Activated CD4-positive, CD25-positive, alpha-beta regulatory T cell (primary cell): ENCODE data around the gene HABP4.
A peak's percentile ranks its signal among the peaks of the same experiment; 100 is the strongest.

Source experiments
- DNase-seq, 4 experiments: peaks; one replicate each; lab custom pipeline; 2025; lab: John Stamatoyannopoulos, UW

Gene HABP4, protein sequence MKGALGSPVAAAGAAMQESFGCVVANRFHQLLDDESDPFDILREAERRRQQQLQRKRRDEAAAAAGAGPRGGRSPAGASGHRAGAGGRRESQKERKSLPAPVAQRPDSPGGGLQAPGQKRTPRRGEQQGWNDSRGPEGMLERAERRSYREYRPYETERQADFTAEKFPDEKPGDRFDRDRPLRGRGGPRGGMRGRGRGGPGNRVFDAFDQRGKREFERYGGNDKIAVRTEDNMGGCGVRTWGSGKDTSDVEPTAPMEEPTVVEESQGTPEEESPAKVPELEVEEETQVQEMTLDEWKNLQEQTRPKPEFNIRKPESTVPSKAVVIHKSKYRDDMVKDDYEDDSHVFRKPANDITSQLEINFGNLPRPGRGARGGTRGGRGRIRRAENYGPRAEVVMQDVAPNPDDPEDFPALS

DNA sequence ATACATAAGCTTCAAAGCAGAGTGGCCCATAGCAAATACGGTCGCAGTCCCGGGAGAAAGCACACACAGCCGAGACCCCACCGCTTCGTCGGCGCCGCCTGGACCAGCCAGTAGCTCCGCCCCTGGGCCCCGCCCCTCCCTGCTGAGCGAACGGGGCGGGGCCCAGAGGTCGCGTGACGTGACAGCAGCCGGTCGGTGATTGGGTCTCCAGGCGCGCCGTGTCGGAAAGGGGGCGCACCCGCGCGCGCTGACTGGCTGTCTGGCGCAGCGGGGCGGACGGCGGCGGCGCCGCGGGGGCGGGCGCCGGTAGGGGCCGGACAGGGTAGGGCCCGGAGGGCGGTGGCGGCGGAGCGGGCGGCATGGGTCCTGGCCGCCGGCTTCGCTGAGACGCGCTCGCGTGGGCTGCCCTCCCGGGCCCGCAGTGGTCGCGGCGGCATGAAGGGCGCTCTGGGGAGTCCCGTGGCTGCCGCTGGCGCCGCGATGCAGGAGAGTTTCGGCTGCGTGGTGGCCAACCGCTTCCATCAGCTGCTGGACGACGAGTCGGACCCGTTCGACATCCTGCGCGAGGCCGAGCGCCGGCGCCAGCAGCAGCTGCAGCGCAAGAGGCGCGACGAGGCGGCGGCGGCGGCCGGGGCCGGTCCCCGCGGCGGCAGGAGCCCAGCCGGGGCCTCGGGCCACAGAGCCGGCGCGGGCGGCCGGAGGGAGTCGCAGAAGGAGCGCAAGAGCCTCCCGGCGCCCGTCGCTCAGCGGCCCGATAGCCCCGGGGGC, at the start of gene HABP4:
Gene HABP4, plus strand, starts transcription at position 325 of the 768 bp plus-strand sequence. Its CDS starts 111 bp downstream, at position 436.
- peak; percentile 90 to 96 (median 93) for DNase-seq

DNA sequence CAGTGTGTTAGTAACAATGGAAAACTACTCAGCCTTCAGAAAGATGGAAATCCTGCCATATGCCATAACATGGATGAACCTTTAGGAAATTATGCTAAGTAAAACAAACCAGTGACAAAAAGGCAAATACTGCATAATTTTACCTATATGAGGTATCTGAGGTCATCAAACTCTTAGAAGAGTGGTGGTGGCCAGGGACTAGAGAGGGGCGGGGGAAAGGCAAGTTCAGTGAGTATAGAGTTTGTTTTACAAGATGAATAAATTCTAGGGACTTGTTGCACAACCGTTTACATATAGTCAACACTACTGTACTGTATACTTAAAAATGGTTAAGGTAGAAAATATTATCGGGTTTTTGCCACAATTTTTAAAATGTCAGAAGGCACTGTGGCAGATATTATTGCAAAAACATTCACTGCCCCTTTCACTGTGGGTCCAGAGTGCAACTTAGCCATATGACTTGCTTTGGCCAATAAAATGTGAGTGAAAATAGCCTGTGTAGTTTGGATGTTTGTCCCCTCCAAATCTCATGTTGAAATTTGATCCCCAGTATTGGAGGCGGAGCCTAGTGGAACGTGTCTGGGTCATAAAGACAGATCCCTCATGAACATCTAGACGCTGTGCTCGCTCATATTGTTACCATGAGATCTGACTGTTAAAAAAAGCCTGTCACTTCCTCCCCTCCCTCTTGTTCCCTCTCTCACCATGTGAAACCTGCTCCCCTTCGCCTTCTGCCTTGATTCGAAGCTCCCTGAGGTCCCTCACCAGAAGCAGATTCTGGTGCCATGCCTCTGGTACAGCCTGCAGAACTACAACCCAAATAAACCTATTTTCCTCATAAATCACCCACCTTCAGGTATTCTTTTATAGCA, 41.3 kb upstream of the HABP4 start:
- DNase-seq = no peak

DNA sequence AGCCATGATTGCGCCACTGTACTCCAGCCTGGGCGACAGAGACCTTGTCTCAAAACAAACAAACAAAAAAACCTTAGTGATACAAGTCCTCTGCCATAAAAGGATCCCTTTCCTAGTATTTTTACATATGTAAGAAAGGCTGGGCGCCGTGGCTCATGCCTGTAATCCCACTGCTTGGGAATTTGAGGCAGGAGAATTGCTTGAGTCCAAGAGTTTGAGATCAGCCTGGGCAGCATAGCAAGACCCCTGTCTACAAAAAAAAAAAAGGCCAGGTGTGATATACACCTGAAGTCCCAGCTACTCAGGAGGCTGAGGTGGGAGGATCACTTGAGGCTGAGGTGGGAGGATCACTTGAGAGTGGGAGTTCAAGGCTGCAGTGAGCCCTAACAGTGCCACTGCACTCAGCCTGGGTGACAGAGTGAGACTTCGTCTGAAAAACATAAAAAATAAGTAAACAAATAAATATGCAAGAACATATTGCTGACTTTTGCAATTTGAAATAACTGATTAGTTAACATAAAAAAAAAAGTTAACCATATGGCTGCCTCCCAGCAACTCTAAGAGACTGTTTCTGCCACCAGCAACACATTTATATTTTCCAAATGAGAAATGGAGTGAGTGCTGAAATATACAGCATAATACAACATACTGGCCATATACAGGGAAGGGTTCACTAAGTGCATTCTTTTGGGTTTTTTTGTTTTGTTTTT, 38.7 kb upstream of the HABP4 start:
- DNase-seq = no peak

DNA sequence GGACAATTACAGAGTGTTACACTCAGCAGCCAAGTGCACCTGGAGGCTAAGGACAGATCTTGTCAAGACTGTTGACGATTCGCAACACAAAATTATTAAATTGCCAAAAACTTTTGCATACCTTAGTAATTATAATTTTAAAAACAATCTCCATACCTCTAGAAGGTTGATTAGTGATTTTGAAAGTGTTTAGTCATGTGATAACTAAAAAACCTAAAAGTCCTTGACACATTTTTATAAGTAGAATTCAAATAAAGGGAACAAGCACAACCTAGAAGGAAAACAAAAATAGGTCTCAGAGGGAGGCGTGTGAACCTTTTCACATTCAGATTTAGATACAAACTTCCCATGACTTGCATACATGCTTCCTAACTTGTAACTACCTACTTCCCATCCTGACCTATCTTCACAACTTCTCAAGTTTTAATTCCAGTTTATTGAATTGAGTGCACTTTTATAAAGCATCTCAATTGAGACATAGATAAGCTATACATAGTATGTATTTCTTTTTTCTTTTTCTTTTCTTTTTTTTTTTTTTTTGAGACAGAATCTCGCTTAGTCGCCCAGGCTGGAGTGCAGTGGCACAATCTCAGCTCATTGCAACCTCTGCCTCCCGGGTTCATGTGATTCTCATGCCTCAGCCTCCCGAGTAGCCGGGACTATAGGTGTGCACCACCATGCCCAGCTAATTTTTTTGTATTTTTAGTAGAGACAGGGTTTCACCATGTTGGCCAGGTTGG, 37.6 kb upstream of the HABP4 start:
- no peak for DNase-seq

DNA sequence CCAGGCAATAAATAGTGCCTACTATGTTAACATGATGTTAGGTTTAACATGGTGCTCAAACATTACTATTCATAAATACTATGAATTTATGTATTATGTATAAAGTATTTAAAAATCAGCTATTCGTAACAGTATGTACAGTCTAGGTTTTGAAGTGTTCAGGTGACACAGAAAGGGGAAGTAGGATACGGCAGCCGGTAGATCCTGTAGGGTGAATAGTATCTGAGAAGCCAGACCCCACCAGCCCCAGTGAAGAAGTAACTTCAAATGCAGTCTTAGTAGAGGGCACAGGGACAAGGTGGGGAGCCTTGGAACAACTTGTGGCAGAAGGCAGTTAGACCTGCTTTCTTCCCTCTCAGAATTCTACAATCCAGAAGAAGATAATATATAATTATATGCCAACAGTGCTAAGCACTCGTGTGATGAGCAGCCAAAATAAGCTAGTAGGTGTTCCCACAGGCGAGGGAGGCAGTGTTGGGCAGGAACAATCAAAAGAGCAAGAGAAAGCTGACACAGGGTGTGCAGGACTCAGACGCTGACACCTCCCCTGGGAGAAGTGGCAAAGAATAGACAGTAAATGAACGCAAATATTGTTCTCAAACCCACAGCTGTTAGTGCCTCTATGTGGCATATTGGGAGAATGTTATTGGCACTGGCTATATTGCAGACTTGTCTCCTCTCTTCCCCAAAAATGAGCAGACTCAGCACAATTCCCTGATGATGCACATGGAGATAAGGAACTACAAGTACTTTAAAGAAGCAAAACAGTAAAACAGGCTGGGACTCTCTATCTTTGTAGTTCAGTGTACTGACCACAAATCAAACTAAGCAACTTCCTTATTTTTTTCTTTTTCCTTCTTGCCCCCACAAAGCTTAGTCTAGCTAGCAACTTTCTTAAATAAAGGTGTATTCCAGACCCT, 36.4 kb upstream of the HABP4 start:
- DNase-seq = no peak

DNA sequence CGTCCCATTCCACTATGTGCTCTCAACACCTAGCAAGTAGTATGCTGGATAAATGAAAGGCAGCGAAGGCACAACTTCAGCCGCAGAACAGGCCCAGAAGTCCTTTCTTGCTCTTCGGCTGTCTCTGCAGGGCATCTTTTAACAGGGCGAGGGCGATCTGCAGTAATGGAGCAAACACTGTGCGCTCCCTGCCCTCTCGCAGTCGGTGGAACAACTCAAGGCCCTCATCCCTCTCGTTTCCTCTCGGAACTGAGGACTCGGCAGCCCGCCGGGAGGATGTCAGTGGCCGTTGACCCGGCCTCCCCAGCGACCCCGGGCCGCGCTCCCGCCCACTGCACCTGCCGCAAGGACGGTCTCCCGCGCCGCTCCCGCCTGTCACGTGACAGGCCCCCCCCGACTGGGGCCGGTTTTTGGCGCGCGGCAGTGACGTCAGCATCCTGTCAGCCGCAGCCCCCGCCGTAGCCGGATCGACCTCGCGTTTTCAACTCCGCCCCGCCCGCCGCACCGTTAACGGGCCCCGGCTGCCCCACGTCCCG, 32.9 kb upstream of the HABP4 start:
- peak; percentile 80 to 90 (median 86) for DNase-seq

DNA sequence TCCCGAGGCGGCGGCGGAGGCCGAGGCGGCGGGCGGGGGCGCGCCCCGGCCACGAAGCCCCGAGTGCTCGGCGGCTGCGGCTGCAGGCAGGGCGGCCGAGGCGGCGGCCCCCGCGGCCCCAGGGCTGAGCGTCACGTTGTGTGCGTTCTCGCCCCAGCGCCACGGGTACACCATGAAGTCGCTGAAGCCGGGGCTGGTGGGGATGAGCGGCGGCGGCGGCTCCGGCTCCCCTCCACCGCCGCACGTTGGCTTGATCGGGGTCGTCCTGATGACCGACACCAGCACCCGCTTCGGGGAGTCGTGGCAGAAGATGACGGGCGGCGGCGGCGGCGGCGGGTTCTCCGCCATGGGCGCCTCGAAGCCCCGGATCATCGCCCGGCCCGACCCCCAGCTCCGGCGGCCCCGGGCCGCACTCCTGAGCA, 32.3 kb upstream of the HABP4 start:
- peak in 3 of 4 experiments; percentile 32 to 51 (median 48) for DNase-seq

DNA sequence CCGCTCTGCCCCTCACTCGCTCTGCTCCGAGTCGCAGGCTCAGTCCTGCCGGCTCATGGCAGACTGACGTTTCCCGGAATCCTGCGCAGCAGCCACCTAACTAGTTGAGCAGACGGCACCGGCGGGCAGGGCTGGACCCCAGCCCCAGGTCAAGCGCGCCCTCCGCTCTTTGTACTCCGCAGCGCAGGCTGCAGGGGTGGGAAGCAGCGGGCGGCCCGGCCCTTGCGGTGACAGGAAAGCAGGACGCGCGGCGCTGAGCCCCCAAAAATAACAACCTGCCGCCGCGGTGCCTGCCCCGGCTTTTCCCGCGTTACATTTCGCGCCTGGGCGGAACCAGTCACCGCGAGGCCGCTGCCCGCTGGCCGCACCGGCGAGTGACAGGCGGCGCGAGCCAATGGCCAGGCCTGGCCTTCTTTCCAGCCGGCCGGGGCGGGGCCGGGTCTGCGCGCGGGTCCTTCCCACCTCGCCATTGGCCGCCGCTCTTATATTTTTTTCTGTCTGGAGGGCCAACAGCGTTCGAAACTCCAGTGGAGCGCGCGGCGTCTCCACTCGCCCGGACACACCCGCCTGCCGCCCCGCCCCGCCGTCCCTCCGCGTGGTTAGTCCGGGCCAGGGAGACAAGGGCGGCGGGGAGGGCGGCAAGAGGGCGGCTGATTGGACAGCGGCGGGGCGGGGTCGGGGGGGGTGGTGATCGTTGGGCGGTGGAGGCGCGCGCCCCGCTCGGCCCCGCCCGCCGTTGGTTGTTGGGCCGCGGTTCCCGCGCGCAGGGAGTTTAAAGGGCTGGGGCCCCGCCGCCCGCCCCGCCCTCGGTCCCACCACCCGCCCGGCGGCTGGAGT, 31.7 kb upstream of the HABP4 start, which contains the start of gene ZNF367:
Gene ZNF367, minus strand, starts transcription at position 288 of the 837 bp plus-strand sequence. CDS start 338 bp downstream, outside the sequence.
- peak; percentile 86 to 95 (median 92) for DNase-seq

DNA sequence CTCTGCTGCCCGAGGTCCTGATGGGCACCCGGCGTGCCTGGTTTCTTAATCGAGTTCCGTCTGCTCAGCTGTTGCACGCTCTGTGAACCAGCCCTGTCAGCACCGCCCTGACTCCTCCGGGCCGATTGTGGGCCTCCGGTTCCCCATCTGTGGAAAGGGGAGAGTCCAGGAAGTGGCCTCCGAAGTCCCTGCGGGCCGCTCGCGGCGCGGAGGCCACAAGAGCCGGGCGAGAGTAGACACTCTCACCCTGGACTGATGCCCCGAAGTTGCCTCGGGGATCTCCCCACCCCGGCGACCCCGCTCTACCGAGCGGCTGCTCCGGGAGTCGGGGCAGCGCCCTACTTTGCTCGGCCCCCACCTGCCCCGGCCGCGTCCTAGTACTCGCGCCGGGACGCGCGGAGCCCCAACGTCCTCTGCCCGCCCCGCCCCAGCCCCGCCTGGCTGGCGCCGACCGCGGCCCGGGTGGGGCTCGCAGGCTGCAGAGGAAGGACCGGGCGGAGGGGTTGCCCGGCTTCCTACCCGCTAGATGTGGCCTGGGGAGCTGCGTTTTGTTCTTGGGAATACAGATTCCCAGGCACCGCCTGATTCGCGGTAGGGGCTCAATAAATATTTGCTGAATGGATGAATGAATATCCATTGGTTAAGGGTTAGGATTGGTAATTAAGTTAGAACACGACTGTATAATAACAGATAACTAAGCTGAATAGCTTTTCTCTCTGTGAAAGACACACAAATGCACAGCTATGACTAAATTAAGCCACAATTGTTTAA, 30.9 kb upstream of the HABP4 start:
- peak in 3 of 4 experiments; percentile 20 to 44 (median 38) for DNase-seq

DNA sequence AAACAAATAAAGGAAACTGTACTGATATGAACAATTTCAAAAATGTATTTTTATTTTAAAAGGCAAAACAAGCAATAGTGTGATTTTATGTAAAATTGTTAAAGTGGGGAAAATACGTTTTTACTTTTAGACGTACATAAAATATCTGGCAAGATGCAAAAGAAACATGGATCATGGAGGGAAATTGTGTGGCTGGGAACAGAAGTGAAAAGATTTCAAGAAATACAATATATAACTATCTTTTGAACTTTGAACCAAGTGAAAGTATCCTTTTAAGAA, 30.3 kb upstream of the HABP4 start:
- no peak for DNase-seq

DNA sequence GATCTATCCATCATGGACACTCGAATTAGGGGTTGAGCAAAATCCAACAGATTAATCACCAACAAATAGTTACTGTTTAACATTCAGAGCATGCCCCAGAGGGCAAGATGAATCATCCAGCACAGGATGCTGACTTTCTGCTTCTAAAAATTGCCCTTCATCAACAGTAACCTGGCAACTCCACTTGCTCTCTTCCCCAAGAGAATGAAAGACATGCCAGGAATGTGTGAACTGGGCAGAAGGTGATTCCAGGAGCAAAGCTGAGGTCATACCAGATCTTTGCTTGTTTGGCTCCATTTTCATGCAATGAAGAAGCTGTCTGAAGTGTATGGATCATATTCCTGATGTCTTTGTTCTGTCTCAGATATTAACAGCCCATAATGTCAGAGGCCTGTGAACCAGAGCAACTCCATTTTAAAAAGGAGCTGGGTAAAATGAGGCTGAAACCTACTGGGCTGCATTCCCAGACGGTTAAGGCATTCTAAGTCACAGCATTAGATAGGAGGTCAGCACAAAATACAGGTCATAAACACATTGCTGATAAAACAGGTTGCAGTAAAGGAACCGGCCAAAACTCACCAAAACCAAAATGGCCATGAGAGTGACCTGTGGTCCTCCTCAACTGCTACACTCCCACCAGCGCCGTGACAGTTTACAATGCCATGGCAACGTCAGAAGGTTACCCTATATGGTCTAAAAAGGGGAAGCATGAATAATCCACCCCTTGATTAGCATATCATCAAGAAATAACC, 29.3 kb upstream of the HABP4 start:
- no peak for DNase-seq

DNA sequence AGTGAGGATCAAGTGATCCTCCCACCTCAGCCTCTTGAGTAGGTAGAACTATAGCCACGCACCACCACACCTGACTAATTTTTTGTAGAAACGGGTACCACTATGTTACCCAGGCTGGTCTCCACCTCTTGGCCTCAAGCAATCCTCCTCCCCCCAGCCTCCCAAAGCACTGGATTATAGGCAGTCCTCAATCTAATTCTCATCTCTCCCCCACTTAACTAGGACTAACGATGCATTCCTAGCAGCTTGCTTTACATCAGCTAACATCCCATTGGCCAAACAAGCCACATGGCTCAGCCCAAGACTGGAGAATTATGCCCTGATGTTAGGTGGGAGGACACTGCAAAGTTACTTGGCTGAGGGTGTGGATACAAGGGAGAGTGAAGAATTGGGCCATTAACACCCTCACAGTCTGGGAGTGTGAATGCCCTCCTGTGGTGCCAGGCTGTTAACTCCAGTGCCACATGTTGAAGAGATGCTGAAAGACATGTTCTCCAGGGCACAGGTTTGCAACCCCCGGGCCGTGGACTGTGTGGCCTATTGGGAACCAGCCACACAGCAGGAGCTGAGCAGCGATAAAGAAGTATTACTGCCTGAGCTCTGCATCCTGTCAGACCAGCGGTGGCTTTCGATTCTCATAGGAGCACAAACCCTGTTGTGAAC, 26.5 kb upstream of the HABP4 start:
- no peak for DNase-seq

DNA sequence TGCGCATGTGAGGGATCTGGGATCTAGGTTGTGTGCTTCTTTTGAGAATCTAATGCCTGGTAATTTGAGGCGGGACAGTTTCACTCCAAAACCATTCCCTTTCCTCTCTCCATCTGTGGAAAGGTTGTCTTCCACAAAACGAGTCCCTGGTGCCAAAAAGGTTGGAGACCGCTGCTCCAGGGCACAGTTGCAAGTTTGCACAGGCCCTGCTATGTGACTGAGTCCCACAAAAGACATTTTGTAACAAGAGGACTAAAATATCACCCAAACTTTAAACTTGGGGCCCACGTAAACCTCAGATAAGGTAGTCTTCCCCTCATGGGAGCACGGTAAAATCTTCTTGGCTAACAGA, 26.0 kb upstream of the HABP4 start:
- DNase-seq = no peak

DNA sequence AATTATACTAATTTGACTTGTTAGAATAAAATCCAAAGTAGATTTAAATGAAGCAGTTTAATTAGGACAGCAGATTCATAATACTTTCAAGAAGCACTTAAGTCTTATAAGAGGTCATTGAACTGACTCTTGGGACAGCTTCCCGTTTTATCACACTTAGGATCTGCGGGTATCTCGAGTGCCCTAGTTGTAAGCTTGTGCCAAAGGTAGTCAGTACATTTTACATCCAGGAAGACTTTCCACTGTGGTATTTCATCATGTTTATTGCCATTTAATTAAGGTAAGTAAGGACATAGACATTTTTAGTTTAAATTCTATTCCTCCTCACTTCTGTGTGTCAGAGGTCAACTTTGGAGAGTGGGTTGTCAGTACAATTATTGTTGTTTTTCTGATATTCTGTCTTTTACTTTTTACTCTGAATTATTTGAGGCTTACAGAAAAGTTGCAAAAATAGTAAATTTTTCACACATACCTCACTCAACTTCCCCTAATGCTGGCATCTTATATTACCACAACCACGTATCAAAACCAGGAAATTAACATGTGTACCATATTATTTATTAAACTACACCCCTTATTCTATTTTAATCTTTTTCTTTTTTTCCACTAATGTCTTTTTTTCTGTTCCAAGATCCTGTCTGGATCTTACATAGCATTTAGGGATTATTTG, 24.3 kb upstream of the HABP4 start:
- no peak for DNase-seq

DNA sequence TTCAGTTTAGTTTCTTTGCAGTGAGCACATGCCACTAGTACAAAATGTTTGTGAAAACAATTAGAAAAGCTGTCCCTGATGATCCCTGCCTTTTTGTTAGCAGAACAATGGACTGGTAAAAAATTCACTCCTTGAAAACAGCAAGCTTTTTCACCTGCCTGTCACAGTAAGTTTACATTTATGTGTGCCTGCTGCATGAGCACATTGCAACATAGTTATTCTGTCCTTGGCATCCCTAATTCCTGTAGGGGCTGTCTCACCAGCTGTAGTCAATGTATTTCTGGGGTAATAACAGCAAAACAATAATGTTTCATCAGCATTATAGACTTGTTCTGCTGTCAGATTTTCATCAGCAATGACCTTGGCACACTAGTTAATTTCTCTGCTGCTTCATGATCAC, 20.2 kb upstream of the HABP4 start:
- no peak for DNase-seq

DNA sequence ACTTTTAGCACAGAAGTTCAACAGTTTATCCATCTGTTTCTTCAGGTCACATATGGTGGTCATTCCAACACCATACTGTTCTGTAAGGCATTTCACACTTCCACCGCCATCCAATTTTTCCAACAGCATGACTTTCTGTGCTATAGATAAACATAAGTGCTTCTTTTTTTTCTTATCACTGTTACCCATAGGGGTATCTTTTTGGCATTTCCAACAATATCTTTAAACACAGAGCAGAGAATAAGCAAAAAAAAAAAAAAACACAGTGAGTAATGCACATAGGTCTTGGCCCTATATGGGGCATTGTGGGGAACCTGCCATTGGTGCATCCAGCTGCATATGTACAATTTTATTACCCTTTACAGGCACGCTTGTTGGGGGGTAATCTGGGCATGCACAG, 19.6 kb upstream of the HABP4 start:
- DNase-seq = no peak
